NOMO-1 treated with dmso at 0.1 percent for 144 hours (cell line): Measurements from ENCODE around the gene NCF2.
A peak's percentile ranks its signal among the peaks of the same experiment; 100 is the strongest.
"Not testable (repeated sequence)": the region's sequence is repeated elsewhere in the genome, so short reads cannot be mapped to it uniquely, and the experiment has no call there.

ENCODE experiments used
- DNase-seq: peaks from one replicate; lab custom pipeline; 2025; ENCODE audit not compliant: unreplicated experiment; lab: John Stamatoyannopoulos, UW

Gene NCF2, protein sequence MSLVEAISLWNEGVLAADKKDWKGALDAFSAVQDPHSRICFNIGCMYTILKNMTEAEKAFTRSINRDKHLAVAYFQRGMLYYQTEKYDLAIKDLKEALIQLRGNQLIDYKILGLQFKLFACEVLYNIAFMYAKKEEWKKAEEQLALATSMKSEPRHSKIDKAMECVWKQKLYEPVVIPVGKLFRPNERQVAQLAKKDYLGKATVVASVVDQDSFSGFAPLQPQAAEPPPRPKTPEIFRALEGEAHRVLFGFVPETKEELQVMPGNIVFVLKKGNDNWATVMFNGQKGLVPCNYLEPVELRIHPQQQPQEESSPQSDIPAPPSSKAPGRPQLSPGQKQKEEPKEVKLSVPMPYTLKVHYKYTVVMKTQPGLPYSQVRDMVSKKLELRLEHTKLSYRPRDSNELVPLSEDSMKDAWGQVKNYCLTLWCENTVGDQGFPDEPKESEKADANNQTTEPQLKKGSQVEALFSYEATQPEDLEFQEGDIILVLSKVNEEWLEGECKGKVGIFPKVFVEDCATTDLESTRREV

DNA sequence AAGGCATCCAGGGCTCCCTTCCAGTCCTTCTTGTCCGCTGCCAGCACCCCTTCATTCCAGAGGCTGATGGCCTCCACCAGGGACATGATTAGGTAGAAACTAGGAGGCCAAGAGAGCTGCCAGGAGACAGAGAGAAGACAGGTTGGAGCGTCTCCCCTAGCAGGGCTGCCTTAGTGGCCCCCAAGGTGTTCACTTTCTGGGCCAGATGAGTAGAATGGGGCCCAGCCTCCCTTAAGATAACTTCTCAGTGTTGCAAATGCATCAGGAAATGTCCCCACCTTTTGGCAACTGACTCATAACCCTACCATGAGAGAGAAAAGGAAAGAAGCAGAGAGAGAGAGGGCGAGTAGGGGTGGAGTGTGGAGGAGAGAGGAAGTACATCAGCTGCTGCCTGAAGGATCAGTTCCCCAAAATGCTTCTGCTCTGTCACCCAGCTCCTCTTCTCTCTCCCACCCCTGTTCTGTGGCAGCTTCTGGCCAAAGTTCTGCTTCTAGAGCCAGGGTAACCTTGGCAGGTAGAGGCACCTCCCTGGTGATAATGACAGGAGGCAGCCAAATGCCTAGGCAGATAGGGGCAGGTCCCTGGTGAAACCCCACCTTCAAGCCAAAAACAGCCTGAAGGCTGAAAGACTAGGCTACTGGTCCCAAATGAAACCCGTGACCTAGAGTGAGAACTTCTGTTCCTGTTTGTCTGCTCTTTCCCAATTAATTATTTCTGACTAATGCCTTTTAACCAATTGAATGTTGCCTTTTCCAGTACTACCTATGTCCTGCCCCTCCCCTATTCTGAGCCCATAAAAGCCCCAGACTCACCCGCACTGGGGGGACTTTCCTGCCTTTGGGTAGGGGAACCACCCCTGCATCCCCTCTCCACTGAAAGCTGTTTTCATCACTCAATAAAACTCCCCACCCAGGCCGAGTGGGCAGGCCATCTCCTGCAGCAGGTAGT lies at the start of gene NCF2:
Gene NCF2 (minus strand): TSS at position 216 of the 948 bp plus-strand sequence. CDS start 130 bp downstream, at position 86.
- DNase-seq, result peak; percentile 98

DNA sequence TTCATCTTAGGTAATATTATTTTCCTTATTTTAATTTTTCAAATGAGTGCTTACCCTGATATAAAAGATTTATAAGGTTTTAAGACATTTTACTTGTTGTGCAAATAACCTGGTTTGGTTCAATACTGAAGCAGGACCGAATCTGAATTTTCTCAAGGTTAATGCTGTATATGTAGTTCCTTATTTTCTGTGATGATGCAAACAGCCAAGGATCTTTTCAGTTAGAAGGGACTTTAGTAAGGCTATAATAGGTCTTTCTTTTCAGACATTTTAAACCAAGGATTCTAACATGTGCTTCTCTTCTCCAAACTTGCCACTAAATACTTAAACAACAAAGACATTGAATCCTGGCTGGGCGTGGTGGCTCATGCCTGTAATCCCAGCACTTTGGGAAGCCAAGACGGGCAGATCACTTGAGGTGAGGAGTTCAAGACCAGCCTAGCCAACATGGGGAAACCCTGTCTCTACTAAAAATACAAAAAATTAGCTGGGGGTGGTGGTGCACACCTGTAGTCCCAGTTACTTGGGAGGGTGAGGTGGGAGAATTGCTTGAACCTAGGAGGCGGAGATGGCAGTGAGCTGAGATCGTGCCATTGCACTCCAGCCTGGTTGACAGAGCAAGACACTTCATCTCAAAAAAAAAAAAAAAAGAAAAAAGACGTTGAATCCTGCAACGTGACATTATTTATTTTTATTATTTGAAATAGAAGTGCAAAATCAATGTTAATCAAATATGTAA lies 48.6 kb upstream of the NCF2 start:
- DNase-seq, result peak; percentile 34

DNA sequence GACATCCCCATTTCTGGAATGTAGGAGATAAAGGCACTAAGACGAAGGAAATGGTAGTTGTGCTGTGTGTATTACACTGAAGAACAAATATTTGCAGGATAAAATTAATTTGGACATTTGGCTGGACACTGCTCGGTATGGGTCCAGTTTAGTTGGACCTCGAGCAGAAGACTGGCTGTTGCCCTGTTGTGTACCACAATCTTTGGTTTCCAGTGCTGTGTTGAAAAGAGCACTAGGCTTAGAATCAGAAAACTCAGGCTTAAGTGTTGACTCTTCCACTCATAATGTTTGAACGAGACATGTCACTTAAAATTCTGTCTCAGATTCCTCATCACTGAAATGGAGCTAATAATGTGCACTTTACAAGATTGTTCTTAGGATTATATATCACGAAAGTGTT lies 46.5 kb upstream of the NCF2 start:
- no peak for DNase-seq

DNA sequence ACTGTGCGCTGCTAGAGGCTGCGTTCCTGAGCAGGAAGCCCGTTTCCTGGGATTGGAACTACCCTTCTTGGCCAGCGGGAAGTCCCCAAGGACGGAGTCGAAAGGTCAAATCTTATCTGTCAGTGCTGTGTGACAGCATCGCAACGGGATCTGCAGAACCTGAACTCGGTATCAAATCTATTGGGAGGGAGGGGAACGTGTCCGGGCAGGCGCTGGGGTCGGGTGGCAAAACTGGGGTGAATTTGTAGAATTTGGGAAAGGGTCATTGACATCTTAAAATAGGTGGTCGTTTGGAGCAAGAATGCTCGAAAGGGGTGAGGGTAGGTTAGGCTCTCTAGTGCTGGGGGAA lies 46.0 kb upstream of the NCF2 start:
- DNase-seq, result no peak

DNA sequence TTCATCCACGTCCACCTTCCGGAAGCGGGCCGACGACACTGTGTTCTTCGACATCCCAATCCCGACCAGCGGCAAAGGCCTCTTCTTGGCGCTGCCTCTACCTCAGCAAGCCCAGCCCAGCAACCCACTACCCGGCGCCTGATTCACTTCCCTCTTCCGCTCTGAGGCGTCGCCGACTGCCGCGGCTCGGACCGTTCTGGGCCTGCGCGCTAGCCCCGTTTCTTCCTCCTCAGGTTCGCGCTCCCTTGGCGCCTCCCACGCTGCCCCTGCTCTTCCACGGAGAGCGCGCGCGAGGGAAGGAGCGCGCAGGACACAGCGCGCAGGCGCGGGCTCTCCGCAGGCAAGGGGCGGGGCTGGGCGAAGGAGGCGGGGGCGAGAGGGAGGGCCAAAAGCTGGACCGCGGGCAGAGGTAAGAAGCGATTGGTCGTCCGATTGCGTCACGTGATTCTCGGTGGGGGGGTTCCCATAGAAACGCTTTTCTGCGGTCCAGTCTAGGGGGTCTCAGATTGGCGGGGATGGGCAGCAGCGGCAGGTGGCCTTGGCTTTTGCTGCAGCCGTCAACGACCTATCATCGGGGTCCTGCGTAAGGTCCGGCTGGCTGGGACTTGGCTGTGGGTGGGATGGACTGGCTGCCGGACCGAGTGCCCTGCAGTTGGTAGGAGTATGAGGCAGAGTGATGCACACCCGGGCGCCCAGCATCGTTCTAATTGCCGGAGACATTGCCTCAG lies 45.5 kb upstream of the NCF2 start, which contains the start of gene ARPC5:
Gene ARPC5 (minus strand): TSS at position 178 of the 728 bp plus-strand sequence. CDS start 124 bp downstream, at position 54.
- DNase-seq, result peak; percentile 99

DNA sequence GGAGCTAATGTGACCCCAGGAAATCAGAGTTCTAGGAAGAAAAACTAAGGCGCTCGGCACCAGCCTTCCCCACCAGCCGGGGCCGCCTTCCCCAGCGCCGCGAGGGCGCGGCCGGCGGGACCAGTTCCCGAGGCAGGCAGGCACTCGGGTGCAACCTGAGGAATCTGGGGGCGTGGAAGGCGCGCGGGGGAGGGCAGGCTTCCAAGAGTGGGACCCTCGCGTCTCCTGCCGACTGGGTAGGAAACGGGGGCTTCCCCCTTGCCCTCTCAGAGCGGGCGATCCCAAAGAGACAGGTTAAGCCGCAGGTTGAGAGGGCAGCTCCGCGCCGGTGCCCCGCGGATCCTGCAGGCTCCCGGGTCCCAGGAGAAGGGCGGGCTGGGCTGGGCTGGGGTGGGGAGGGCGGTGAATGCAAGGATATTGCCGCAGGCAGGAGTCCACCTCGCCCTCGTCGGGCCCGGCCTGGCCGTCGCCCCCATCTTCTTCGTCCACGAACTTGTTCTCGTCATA lies 44.9 kb upstream of the NCF2 start:
- no peak for DNase-seq

DNA sequence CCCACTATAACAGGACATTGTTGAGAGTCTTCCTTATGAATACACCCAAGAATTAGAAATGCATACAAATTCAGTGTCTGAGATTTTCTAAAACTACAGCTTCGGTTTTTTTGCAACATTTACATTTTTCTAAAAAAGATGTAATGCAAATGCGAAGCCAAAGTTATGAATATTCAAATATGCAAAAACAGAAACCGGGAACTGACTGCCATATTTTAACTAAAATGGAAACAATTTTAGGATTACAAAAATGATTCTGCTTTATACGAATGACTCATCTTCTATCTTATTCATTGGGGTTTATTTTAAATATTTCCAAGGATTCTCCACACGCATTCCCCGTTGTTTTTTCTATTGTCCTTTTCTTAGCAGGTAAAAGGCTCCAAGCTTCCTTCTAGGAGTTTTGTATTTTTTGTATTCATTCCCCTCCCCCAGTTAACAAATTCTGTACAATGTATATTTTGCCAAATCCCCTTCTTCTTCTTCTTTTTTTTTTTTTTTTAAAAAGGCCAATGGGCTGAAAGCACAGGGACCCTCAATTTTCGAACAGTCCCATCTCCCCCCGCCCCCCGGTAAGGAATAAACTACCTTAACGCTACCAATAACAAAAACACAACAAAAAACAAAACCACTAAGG lies 44.3 kb upstream of the NCF2 start:
- DNase-seq, result no peak

DNA sequence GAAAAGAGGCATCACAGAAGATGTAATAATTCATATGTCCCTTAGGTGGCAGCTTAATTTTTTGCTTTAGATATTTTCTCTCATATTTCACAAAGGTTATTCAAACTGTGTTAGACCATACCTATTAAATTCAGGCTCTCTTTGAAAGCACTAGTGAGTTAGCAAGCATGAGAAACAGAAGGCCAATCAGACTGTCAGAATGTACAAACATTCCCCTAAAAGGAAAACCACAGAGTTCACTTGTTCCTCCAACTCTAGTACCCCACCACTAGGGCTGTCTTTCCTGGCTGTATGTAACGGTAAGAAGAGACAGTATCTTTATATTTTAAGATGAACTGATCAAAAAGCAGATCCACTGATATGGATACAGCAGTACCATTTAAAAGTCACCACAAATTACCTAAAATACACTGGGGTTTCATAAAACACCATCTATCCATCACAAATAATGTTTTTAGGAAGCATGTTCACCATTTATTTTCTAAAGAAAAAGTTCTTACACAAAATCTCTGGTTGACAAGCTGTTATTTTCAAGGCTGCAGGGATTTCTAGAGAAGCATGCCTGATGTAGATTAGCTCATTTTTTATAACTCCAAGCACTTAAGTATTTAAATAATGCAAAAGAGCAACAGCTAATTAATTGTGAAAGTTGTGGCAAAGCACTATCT lies 43.6 kb upstream of the NCF2 start:
- DNase-seq, result peak; percentile 21

DNA sequence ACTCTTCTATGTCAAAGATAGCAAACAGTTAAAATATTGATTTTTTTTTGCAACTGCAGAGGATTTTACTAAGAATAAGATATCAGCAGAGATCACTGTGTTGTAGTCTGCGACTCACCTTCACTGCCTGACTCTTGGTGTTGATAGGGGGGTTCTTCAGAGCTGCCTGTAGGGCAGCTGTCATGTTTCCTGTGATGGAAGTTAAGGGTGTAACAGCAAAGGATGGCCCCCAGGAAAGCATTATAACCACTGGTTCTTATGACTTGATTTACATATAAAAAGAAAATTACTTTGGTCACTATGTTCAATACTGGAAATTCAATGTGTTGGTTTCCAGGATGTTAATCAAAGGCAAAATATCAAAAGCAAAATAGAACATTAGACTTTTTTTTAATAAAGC lies 42.7 kb upstream of the NCF2 start:
- DNase-seq, result no peak

DNA sequence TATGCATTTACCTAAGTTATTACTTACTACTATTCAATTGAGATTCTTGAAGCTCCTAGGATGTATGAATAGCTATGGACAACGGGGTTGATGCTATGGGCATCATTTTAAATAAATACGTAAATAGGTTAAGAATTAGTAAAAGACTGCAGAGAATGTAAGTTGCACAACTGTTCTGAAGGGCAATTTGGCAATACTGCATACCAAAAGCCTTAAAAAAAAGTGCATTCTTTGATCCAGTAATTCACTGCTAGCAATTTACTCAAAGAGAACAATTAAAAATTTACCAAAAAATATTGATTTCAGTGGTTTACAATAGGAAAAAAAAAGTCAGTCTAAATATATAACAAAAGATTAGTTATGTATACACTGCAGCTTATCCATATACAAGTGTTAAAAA lies 41.9 kb upstream of the NCF2 start:
- no peak for DNase-seq

DNA sequence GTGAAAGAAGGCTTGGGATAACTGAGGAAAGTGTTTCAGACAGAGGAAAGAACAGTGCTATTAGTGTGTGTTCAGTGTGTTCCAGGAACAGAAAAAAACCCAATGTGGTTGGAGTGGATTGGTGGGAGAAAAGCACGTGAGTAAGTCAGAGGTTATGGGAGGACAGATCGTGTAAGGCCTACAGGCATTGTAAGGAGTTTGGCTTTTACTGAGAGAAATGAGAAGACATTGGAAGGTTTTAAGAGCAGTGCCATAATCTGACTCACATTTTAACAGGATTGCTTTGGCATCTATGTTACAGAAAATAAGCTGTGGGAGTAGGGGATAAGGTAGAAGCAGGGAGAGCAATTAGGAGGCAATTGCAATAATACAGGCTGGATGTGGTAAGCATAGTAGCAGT lies 40.5 kb upstream of the NCF2 start:
- no peak for DNase-seq

DNA sequence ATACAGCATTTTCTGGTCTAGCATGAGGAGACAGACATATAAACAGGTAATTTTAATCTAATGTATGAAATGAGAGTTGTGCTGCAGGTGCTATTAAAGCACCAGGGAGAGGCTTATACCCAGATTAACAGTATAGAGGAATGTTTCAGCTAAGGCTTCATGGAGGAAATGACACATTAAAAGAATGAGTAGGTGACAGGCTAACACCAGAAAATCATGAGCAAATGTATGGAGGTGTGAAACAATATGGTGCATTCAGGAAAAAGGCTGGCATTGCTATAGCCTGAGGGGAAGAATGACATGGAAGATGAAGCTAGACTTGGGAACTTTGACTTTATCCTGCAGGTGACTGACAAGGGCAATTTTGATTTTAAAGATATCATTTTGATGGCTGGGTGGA lies 38.3 kb upstream of the NCF2 start:
- no peak for DNase-seq

DNA sequence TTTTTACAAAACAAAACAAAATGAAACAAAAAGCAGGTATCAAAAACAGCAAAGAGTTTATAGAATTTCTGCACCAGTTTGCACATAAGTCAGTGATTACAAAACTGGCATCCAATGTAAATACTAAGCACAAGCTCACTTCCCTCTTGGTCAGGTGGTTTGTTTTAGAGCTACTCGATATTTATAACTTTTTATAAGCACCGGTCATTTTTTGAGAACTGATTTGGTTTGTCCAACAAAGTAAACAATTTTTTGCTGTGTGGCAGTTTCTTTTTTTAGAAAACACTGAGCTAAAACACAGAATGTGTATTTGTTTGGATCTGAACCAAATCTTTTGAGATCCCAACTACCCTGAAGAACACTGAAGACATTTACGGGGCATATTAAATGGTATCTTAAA lies 36.0 kb upstream of the NCF2 start:
- not testable (repeated sequence) for DNase-seq

DNA sequence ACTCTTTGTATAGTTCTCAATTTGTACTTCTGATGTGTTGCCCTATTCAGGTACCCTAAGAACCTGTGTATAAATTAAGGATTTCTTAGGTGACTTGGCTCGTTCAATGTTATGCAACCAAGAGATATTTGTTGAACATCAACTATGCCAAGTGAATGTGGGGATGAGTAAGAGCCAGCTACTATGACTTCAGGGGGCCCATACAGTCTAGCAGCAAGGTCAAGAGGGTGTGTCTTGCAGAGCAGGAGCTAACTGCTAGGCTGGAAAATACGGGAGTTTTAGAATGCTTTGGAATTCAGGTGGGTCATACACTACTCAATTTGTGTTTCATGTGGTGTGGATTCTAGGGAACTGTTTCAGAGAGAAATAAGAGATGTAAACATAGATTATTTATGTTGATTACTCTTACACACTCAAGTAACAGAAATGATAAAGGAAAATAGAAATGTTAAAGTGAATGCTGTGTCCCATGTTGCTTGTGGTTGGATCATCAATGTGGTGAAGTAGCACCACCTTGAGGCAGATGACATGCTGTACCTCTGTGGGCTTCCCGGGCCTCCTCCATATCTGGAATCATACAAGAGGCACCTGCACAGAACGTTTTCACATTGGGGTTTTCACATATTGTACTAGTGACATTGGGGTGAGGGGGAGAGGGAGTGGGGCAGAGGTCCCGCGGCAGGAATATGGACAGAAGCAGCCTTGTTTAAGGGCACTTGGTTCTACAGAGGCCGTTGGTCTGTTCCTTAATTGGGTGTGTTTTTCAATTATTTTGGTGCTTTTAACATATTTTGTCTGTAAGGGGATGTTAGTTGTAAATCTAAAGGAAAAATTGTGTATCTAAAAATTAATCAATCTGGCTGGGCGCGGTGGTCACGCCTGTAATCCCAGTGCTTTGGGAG lies 32.9 kb upstream of the NCF2 start:
- no peak for DNase-seq

DNA sequence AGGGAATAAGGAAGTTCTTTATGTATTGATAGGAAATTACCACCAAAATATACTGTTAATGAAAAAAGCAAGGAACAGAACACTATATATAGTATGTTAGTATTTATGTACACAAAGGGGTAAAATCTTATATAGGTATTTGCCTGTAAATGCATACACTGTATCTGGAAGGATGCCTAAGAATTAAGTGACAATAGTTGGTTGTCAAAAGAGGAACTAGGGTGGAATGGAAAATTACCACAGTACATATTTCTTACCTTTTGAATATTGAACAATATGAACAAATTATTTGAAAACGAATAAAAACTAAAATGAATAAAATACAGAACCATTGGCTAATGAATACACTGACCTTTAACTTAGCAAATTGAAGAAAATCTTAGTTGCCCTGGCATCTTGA lies 31.8 kb upstream of the NCF2 start:
- no peak for DNase-seq

DNA sequence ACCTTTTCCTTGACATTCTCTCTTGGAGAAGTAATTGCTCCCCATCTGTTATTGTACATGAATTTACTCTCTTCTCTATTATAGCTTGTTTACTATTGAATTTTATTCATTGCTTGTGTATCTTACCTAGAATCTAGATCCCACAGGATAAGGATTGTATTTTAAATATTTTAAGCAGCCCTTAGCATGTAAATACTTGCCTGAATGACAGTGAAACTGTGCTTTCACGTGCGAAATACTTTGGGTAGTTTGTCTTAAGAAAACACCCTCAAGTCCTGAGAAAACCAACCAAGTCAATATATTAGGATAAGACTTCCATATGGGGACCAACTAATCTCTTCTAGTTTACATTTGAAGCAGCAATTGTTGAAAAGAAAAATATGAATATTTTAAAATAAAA lies 30.1 kb upstream of the NCF2 start:
- DNase-seq, result no peak

DNA sequence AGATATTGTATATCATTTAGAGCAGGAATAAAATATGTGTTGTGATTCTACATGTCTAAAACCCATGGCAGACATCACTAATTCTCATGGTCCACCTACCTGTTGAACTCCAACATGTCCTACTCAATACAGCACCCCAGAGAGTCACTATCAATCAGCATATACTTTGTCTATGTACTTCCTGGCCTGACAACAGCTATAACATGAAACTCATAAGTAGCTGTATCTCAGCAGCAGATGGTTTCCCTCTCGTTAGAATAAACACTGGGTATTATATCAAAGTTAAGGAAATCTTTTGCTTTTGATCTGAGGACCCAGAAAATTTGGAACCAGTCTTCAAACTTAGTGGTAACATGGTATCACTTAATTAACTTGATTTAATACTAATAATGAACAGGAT lies 29.5 kb upstream of the NCF2 start:
- DNase-seq, result no peak

DNA sequence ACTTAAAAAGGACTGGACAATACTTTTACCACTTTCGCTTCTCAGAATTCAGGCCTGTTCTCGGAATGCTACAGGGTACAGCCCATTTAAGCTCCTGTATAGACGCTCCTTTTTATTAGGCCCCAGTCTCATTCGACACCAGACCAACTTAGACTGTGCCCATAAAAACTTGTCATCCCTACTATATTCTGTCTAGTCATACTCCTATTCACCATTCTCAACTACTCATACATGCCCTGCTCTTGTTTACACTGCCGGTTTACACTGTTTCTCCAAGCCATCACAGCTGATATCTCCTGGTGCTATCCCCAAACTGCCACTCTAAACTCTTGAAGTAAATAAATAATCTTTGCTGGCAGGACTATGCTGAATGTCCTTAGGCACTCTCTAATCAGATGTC lies 27.9 kb upstream of the NCF2 start:
- DNase-seq, result not testable (repeated sequence)
